Nephron progenitor cell (in vitro differentiated cells): ENCODE results near the gene TNNT3.

ENCODE experiments used
- DNase-seq: peaks from one replicate; pipeline ENCODE4 v3.0.0; 2021
- H3K27ac Mint-ChIP-seq: 2 replicates; pipeline ENCODE4 v1.8.0; 2021; ENCODE audit warnings: mild to moderate bottlenecking, moderate library complexity, mixed read lengths
- H3K27me3 Mint-ChIP-seq: 2 replicates; pipeline ENCODE4 v1.8.0; 2021; ENCODE audit warnings: mild to moderate bottlenecking, low read depth, mixed read lengths; ENCODE audit not compliant: poor library complexity
- H3K36me3 Mint-ChIP-seq: 2 replicates; pipeline ENCODE4 v1.8.0; 2021; ENCODE audit warnings: low read depth, mixed read lengths
- H3K4me1 Mint-ChIP-seq: 2 replicates; pipeline ENCODE4 v1.8.0; 2021; ENCODE audit warnings: mixed read lengths
- H3K4me3 Mint-ChIP-seq: 2 replicates; pipeline ENCODE4 v1.8.0; 2021; ENCODE audit warnings: mild to moderate bottlenecking, moderate library complexity, mixed read lengths
- H3K9me3 Mint-ChIP-seq: 2 replicates; pipeline ENCODE4 v1.8.0; 2021; ENCODE audit warnings: mild to moderate bottlenecking, moderate library complexity, mixed read lengths
- CTCF ChIP-seq: fragments of 200-600 bp; sonication (generic); IDR thresholded peaks from 2 replicates; pipeline ENCODE4 v1.5.0; 2021; ENCODE audit warnings: antibody characterized with exemption

Gene TNNT3

GRCh38 chr11:1988174-1988573 is 68.7 kb downstream of the TNNT3 start:
- TF ChIP-seq CTCF, result no peak
- Mint-ChIP-seq H3K27ac (no peak overlapping the region), H3K27me3 (no peaks in the 10 kb centered on the region), H3K36me3 (no peaks in the 10 kb centered on the region), H3K4me1 (no peaks in the 10 kb centered on the region), H3K4me3 (no peak overlapping the region), H3K9me3 (no peaks in the 10 kb centered on the region)
- DNase-seq, result no peak
